HG03045 (cell line): ENCODE results near the gene TXNRD3.

ENCODE experiments used
- ATAC-seq: cut with Tn5 transposase; IDR thresholded peaks from one replicate; pipeline ENCODE4 v1.9.1; 2021; ENCODE audit warnings: mild to moderate bottlenecking, moderate library complexity; ENCODE audit not compliant: unreplicated experiment

TXNRD3 gene

DNA sequence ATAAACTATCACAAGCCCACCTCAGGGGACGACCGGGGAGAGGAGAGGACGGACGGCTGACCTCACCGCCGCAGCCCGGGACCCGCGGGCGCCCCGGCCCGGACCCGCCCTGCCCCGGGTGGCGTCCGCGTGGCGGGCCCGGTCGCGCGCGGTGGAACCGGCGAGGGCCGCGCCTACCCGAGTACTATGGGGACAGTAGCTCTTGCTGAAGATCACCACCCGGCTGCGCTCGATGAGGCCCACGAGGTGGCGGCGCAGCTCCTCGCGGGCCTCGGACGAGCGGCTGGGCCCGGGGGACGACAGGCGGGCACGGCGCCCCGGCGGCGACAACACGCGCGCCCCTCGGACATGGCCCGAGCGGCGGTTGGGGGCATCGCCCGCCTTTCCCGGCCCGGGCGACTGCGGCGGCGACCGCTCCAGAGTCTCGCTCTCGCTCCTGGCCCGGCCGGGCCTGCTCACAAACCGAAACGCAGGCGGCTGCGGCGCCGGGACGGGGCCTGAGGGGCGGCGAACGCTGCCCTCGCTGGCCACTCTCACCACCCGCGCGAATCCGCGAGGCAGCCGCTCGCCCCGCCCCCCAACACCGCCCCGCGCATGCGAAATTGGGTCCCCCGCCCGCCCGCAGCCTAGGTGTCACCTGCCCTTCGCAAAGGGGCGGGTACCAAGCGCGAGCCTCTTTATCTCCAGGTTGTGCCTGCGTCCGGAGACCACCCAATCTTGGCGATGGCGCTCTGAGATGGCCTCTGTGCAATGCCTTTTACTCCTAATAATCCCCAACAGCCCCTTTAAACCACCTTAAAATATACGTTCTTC lies at the start of gene TXNRD3:
TSS of gene TXNRD3 (minus strand) at position 554 of the 813 bp plus-strand sequence.
- no peak for ATAC-seq

GRCh38 chr3:126703512-126704493 lies 48.9 kb upstream of the TXNRD3 start, which contains the start of gene CHCHD6:
CHCHD6 (plus strand) TSS chr3:126704240; CDS start chr3:126704313, 73 bp downstream.
- peak; percentile 98 for ATAC-seq

GRCh38 chr3:126699011-126699410 lies 44.1 kb upstream of the TXNRD3 start:
- no peak for ATAC-seq

DNA sequence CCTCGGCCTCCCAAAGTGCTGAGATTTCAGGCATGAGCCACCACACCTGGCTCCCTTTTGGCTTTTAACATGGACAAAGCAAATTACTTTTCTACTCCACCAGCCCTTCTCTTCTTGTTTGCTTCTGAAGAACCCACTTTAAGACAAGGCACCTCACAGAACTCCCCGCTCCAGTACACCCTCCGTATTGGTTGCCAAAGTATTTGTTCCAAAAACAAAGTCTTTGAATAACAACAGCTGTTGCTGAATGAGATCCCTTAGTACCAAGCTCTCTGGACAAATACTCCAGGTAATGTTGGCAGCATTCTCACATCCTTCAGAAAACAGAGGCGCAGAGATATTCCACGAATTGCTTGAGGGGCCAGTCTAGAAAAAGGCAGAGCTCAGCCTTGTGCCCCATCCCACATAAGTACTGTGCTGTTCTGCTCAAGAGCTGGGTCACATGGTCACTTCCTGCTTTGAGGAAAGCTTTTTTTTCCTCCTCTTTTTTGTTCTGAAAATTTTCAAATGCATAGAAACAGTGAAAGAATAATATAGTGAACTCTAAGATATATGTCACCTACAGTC lies 41.9 kb upstream of the TXNRD3 start:
- no peak for ATAC-seq

DNA sequence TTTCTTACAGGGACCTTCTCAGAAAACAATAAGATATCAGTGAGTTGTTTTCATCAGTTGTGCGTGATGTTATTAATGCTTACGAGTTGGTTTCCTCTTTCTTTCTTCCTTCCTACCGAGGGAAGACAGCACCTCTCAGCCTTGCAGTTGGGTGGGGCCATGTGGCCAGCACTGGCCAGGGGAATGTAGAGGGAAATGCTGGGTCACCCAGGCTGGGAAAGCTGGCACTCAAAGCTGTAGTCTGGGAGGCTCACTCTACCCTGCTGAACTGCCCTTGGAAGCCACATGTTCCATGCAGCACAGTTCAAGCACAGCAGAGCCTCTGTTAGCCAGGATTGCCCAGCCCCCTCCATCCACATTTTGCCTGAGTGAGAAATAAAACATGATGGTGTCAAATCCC lies 39.0 kb upstream of the TXNRD3 start:
- ATAC-seq: no peak

- ATAC-seq: no peak
These were observed 37.9 kb upstream of the TXNRD3 start for GRCh38 chr3:126692858-126693257.

DNA sequence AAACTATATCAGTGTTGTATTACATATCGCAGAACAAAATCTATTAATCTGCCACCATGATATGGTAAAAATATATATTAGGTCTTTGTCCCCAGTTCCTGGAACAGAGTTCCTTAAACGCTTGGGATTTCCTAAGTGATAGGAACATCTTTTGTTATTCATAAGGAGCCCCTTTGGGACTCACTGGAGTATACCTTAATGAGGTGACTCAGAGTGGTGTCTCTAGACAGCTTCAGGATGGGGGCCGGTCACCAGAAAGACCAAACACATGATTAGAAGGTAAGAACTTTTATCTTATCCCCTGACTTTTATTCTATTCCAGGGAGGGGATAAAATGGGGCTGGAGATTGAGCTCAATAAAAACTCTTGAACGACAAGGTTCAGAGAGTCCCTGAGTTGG lies 36.8 kb upstream of the TXNRD3 start:
- no peak for ATAC-seq

DNA sequence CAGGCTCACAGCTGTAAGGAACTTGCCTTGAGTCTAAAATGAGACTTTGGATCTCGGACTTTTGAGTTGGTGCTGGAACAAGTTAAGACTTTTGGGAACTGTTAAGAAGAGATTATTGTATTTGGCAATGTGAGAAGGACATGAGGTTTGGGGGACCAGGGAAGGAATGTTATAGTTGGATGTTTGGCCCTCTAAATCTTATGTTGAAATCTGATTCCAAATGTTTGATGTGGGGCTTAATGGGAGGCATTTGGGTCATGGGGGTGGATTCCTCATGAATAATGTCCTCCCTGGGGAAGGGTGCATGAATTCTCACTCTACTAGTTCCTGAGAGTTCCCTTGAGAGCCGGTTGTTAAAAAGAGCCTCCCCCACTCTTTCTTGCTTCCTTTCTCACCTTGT lies 30.6 kb upstream of the TXNRD3 start:
- ATAC-seq: no peak

DNA sequence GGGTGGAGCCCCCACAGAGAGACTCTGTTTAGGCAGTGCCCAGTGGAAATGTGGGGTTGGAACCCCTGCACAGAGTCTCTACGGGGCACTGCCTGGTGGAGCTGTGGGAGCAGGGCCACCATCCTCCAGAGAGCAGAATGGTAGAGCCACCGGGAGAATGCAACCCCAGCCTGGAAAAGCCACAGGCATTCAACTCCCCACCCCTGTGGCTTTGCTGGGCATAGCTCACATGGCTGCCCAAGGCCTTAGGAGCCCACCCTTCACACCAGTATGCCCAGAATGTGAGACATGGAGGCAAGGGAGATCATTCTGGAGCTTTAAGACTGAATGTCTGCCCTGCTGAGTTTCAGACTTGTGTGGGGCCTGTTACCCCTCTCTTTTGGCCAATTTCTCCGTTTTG lies 30.1 kb upstream of the TXNRD3 start:
- ATAC-seq: no peak

- ATAC-seq: no peak
These were observed 29.4 kb upstream of the TXNRD3 start for GRCh38 chr3:126684218-126684751.

DNA sequence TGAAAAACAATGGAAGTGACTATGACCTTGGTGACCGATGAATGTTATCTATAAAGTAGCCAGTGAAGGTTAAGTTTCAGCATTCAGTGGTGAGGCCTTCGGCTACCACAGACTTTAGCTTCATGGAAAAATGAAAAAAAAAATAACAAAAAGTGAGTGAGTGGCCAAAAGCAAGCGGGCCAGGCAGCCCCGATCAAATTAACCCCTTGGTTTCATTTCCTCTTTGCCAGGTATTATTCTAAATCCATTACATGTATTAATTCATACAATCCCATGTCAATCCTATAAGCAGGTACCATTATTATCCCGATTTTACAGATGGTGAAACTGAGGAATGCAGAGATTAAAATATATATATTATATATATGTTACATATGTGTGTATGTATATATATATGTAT lies 28.1 kb upstream of the TXNRD3 start:
- no peak for ATAC-seq

GRCh38 chr3:126682009-126682408 lies 27.1 kb upstream of the TXNRD3 start:
- ATAC-seq: no peak

- no peak for ATAC-seq
These were observed 25.7 kb upstream of the TXNRD3 start for GRCh38 chr3:126680667-126681055.

DNA sequence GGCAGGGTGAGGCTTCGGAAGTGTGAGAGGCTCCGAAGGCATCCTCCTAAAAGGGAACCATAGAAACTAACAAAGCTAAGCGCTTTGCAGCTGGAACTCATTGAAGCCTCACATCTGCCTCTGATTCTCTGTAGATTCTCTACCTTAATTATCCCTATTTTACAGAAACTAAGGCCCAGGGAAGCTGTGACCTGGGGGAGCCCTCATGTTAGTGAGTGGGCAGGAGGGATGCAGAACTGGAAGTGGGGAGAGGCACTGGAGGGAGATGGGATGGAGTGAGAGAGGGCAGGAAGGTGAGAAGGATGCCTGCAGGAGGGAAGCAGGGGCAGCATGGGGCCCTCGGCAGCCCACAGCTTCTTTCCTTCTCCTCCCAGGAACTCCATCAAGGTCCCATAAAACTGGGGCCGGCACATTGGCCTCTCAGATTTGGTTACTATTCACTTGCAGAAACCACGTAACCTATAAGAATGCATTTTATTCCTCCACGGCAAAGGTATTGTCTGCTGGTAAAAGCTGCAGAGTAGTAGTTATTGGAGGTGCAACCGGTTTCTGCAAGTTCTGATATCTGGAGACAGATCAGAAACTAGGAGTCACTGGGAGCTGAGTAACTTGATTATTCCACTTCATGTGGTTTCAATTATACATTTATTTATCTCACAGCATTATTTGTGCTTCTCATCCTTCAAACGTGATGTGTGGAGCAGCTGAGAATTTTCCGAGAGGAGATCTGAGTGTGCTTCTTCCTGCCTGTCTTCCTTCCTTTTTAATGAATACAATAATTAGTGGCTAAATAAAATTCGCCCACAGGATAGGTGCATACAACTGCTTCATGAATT lies 25.1 kb upstream of the TXNRD3 start:
- no peak for ATAC-seq

- no peak for ATAC-seq
These were observed 24.4 kb upstream of the TXNRD3 start for GRCh38 chr3:126679318-126679751.

- ATAC-seq: no peak
These were observed 23.9 kb upstream of the TXNRD3 start for GRCh38 chr3:126678693-126679317.

GRCh38 chr3:126677862-126678503 lies 23.1 kb upstream of the TXNRD3 start:
- no peak for ATAC-seq

- ATAC-seq: no peak
These were observed 22.2 kb upstream of the TXNRD3 start for GRCh38 chr3:126676919-126677705.
